Left renal cortex interstitium (tissue), 4 donors: ENCODE measurements around the gene RARG. TPM values are rescaled to one million over a fixed set of nuclear protein-coding genes. Genes with fewer than 3 reads are reported as not detected.

Experiments used
- DNase-seq, 4 donors: peaks; one replicate each; pipeline ENCODE4 v3.0.0-alpha.2; 2013; ENCODE audit warnings: low read depth in 4 of 4, low spot score in 2 of 4, missing footprints in 1 of 4
- polyA plus RNA-seq, 4 donors: library from polyadenylated mRNA; unstranded; fragments of 120-200 nt; gene quantifications; one replicate each; pipeline ENCODE4 v1.2.1, GENCODE V29; 2013; ENCODE audit not compliant: insufficient read length in 4 of 4

The RARG gene
- polyA plus RNA-seq, 4 donors = 27.5 to 39.6 (median 36.5) TPM

GRCh38 chr12:53251477-53252348, 19.7 kb upstream of the RARG start:
- DNase-seq = peak in 2 of 4 donors; percentile 54 to 57

GRCh38 chr12:53245286-53245685, 13.3 kb upstream of the RARG start:
- no peak for DNase-seq

GRCh38 chr12:53244337-53244736, 12.3 kb upstream of the RARG start:
- DNase-seq = no peak

GRCh38 chr12:53241623-53242412, 9.8 kb upstream of the RARG start:
- DNase-seq = no peak

- DNase-seq = no peak
These were observed 7.7 kb upstream of the RARG start for GRCh38 chr12:53239643-53240258.

DNA sequence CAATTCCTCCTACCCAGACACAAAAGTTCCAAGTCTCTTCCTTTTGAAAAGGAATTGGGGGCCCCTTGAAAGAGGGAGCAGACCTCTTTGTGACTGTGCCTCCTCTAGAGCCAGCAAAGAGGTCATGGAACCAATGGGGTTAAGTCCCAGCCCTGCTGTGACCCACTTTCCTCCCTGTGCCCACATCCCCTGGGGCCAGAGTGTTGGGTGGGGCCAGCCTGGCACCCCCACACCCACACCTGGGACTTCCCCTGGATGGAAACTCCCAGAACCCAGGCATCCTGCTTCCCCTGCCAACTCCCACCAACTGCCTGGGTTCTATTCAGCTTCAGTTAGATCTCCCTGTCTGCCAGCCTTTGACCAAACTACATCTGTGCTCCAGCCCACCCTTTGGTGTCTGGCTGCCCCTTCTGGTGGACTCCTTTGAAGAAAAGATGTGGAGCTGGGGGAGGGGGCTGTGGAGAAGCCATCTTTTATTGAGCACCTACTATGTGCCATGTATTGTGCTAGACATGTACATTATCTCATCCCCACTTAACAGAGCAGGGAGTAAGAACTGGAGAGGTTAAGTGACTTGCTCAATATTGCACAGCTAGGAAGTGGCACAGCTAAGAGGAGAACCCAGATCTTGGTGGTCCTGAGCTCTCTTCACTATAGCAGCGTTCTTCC, 4.6 kb upstream of the RARG start:
- DNase-seq = no peak

GRCh38 chr12:53235742-53236442, 3.9 kb upstream of the RARG start:
- no peak for DNase-seq

DNA sequence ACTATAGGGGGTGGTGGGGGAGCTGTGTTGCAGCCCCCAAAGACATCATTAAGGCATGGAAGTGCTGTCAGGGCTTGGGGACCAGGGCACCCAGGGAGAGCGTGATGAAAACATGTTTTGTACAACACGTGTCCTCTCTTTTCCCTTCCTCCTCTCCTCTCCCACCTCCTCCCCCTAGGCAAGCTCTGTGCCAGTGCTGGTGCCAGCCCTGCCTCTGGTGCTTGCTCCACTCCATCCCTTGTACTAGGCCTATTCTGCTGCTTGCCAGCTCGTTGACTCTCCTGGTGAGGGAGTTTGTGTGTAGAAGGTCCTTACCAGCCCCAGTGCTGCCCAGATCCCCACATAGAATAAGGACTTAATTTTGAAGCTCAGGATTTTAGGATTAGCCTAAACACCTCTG, 3.2 kb upstream of the RARG start:
- no peak for DNase-seq

GRCh38 chr12:53234271-53234914, 2.4 kb upstream of the RARG start:
- no peak for DNase-seq

DNA sequence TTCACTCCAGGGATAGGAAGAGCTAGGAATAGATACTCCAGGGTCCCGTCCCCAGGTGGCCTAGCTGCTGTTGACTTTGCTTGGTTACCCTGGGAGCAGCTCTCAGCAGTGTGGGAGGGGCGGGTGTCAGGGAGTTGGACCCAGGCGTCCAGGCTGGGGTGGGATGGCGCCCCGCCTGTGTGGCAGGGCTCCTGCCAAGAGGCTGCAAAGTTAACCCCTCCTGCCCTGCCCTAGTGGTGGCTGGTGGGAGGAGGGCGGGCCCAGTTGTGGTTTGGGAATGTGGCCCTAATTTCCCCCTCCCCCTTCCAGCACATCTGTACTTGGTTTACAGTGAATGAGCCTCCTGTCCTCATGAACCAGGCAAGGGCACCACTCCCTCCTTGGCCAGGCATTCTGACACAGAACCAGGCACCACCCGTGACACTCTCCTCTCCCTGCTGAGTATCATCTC, 1.7 kb upstream of the RARG start:
- DNase-seq = no peak

- no peak for DNase-seq
These were observed 845 bp upstream of the RARG start for GRCh38 chr12:53232646-53233461.

- no peak for DNase-seq
These were observed 413 bp downstream of the RARG start for GRCh38 chr12:53231671-53231920.

DNA sequence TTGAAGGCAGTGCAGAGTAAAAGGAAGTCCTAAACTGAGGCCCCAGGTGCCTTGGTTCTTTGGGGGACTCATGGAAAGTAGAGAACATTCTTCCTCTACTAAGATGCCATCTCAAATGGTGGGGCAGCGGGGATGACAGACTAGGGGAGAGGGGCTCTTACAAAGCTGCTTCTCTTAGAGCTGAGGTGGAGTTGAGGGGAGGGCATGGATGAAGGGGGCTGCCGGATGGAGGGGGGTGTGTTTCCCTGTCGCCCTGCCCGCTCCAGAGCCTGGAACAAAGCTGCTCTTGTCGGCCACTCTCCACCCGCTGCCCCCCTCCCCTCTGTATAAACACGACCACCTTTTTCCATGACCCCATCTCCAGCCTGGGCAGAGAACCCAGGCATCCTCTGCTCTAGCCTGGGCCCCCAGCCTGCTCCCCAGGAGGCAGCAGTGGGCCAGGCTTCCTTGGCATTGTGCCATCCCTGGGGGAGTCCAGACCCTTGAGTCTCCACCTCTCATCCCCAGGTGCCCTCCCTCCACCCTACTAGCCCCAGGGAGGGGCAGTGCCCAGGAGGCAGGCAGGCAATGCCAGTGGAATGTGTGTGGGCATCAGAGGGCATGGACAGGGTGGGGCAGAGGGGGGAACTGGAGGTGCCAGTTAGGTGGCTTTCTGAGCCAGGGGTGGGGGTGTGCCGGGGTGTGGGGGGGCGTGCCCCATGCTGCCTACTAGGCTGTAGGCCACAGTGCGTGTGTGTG, 1.7 kb downstream of the RARG start:
- DNase-seq = no peak

DNA sequence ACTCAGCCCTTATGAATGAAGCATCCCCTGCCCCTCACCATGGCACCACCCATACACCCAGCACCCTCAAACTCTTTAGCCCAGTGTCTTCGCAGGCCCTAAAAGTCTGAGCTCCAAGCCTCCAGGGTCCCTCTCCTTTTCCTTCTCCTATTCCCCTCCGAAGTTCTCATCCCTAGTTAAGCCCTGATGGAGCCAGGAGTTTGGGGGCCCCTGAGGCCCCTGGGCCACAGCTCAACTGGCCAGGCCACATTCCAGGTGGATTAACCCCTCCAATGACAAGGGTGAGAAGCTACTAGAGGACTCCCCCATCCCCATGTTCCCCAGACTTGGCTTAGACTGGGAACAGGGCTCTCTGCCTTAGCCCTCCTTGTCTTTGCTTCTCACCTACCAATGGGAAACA, 2.6 kb downstream of the RARG start:
- no peak for DNase-seq

DNA sequence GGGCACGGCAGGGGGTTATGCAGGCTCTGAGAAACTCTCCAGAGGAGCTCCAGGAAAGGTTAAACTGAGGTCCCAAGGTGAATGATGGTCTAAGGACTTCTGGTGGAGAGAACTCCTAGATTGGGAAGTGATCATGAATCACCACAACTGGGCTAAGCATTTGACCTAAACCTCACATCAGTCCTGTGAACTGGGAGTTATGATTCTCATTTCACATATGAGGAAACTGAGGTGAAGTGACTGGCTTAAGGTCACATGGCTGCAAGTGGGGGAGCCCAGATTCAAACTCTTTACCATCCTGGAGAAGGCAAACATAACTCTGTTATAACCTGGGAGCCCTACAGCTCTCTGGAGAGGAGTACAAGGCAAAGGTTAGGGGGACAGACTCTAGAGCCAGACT, 4.2 kb downstream of the RARG start:
- DNase-seq = no peak

DNA sequence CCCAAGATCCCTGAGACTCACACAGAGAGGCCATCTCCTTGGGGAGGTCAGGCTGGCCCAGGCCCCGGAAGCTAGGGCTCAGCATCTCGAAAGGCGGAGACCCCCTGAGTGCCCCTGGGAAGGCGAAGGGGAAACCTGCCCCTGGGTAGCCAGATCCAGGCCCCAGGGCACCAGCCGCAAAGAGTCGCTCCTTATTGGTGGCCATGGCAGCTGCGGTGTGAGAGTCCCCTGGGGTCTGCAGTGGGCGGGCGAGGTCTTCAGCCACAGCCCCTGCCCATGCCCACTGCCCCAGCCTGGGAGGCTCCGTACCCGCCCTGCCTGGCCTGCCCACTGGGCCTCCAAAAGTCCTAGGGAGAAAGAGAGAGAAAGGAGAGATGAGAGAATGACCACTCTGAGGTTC, 4.7 kb downstream of the RARG start:
- DNase-seq = no peak

- no peak for DNase-seq
These were observed 5.2 kb downstream of the RARG start for GRCh38 chr12:53226815-53227214.

DNA sequence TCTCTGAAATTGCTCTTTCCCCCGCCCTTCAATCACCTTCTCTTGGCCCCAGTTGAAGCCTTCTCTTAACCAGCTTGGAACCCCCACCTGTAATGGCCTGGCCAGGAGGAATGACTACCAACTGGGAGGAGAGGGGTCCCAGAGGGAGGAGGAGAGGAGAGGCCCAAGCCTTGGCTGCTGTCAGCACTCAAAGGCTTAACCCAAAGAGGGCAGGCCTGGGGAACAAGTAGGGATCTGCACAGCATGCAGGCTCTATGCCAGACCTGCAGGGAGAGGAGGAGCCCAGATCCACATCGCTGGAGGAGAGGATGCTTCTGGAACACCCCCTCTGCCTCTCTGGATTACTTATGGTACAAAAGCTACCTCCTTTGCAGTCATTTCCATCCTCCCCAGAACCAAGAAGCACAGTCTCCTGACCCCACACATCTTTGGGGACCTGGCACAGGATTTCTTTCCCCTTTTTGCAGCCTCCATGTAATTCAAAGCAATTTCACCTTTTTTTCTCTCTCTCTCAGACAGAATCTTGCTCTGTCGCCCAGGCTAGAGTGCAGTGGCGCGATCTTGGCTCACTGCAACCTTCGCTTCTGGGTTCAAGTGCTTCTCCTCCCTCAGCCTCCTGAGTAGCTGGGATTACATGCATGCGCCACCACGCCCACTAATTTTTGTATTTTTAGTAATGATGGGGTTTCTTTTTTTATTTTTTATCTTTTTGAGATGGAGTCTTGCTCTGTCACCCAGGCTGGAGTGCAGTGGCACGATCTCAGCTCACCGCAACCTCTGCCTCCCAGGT, 6.2 kb downstream of the RARG start:
- DNase-seq = no peak
